Left lung (tissue), 10 donors: Measurements from ENCODE around the gene TAGLN. TPM values are rescaled to one million over a fixed set of nuclear protein-coding genes. Genes with fewer than 3 reads are reported as not detected.
A peak's percentile ranks its signal among the peaks of the same experiment; 100 is the strongest.

ENCODE experiments used
- ATAC-seq: fragments of 200-7000 bp; cut with Tn5 transposase; one replicate; pipeline ENCODE4 v1.9.1; 2020; ENCODE audit warnings: moderate library complexity
- DNase-seq, 4 donors: peaks; one replicate each; pipeline ENCODE4 v3.0.0-alpha.2; 2013 to 2020
- H3K27ac ChIP-seq, 2 donors: fragments of 200-600 bp; sonication (generic) in 1 of 2; one replicate each; pipeline versions ENCODE4 v1.5.0 to v1.8.0; 2020 to 2021
- H3K27me3 ChIP-seq, 2 donors: fragments of 200-600 bp; sonication (generic) in 1 of 2; one replicate each; pipeline versions ENCODE4 v1.5.0 to v1.8.0; 2020 to 2021
- H3K36me3 ChIP-seq, 2 donors: fragments of 200-600 bp; sonication (generic) in 1 of 2; one replicate each; pipeline versions ENCODE4 v1.5.0 to v1.8.0; 2020 to 2021
- H3K4me1 ChIP-seq, 2 donors: fragments of 200-600 bp; one replicate each; pipeline ENCODE4 v1.8.0; 2021
- H3K4me3 ChIP-seq, 2 donors: fragments of 200-600 bp; sonication (generic) in 1 of 2; one replicate each; pipeline versions ENCODE4 v1.5.0 to v1.8.0; 2020 to 2021; ENCODE audit warnings: mild to moderate bottlenecking in 1 of 2
- H3K9me3 ChIP-seq, 2 donors: fragments of 200-600 bp; sonication (generic) in 1 of 2; one replicate each; pipeline versions ENCODE4 v1.5.0 to v1.8.0; 2020 to 2021
- CTCF ChIP-seq, 2 donors: fragments of 200-600 bp; sonication (generic) in 1 of 2; IDR thresholded peaks; one replicate each; pipeline versions ENCODE4 v1.5.0 to v1.8.0; 2021; ENCODE audit warnings: antibody characterized with exemption in 2 of 2
- intact Hi-C, 2 donors: fragments of 100-400 bp; cut with DNase I; formaldehyde crosslinking; loops; one replicate each; pipeline versions ENCODE4 v1.11.2 to v1.14.2; 2022
- polyA plus RNA-seq, 6 donors: library from polyadenylated mRNA; unstranded; fragments of 120-200 nt; gene quantifications; one replicate each; pipeline ENCODE4 v1.2.1, GENCODE V29; 2013; ENCODE audit not compliant: insufficient read length in 6 of 6
- total RNA-seq, 2 donors: library from RNA; stranded (reverse); fragmentation: NEBNext Ultra II Directional; extraction: Animal tissue kit (Norgen Biotek cat#: 25700); gene quantifications; one replicate each; pipeline ENCODE4 v1.2.1, GENCODE V29; 2021
- donor health status: DM: no; HTN: yes; CAD: no.
- donor health status: DM: no; HTN: no; CAD: no.

TAGLN gene
- total and polyA plus RNA-seq, 8 donors, result 104 to 763 (median 207) TPM

- ATAC-seq, result no peak
- Histone ChIP-seq H3K27ac (no peak overlapping the region), H3K9me3 (no peaks in the 10 kb centered on the region), H3K4me3 (no peak overlapping the region), H3K4me1 (peaks cover 0 to 21% of the 10 kb centered on the region in 2 donors), H3K27me3 (no peaks in the 10 kb centered on the region), H3K36me3 (peaks cover 0 to 80% of the 10 kb centered on the region in 2 donors)
- intact Hi-C loops, result no loop called here
- no peak for DNase-seq
- no peak for TF ChIP-seq CTCF (IDR thresholded peaks at IDR 0.05)
These were observed 41.7 kb upstream of the TAGLN start for GRCh38 chr11:117157507-117157906.

GRCh38 chr11:117159892-117160291, 39.3 kb upstream of the TAGLN start:
- ATAC-seq (no peak), DNase-seq (no peak)
- Histone ChIP-seq H3K9me3 (no peaks in the 10 kb centered on the region), H3K27ac (no peak overlapping the region), H3K4me1 (peaks cover 0 to 21% of the 10 kb centered on the region in 2 donors), H3K4me3 (no peak overlapping the region), H3K36me3 (peaks cover 0 to 80% of the 10 kb centered on the region in 2 donors), H3K27me3 (no peaks in the 10 kb centered on the region)
- TF ChIP-seq CTCF (IDR thresholded peaks at IDR 0.05), result no peak
- intact Hi-C loops, result no loop called here

DNA sequence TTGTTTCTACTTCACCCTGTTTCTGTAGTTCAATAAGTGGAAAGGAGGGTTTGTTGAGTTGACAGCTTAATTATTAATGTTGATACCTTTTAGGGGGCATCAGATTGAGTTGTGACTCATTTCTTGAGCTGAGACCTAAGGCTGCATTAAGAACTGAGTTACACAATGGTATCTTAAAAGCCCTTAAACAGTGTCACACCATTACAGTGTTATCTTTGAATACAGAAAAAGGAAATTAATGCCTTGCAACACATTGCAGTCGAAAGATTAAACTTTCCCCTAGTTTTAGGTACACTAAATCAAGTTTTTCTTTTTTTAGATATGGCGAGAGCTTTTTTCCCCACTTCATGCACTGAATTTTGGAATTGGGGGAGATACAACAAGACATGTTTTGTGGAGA, 38.3 kb upstream of the TAGLN start:
- DNase-seq (no peak), ATAC-seq (peak; percentile 74)
- Histone ChIP-seq H3K36me3 (peaks cover 0 to 80% of the 10 kb centered on the region in 2 donors), H3K27ac (peak overlapping the region in 1 of 2 donors; percentile 35), H3K9me3 (no peaks in the 10 kb centered on the region), H3K4me3 (no peak overlapping the region), H3K27me3 (no peaks in the 10 kb centered on the region), H3K4me1 (peaks cover 0 to 21% of the 10 kb centered on the region in 2 donors)
- TF ChIP-seq CTCF (IDR thresholded peaks at IDR 0.05), result no peak
- intact Hi-C loops, result no loop called here

GRCh38 chr11:117166491-117166890, 32.7 kb upstream of the TAGLN start:
- H3K36me3 ChIP-seq, result peaks cover 0 to 98% of the 10 kb centered on the region in 2 donors
- no peaks in the 10 kb centered on the region for H3K9me3 ChIP-seq
- no peak for DNase-seq

GRCh38 chr11:117169736-117170135, 29.4 kb upstream of the TAGLN start:
- TF ChIP-seq CTCF (IDR thresholded peaks at IDR 0.05), result no peak
- no peaks in the 10 kb centered on the region for H3K9me3 ChIP-seq
- H3K4me1 ChIP-seq, result peaks cover 3 to 11% of the 10 kb centered on the region in 2 donors
- H3K4me3 ChIP-seq, result no peak overlapping the region
- no peak for DNase-seq
- intact Hi-C loops, result no loop called here
- ATAC-seq, result no peak
- H3K27ac ChIP-seq, result no peak overlapping the region
- peaks cover 0 to 72% of the 10 kb centered on the region in 2 donors for H3K36me3 ChIP-seq
- H3K27me3 ChIP-seq, result no peaks in the 10 kb centered on the region

More at GRCh38 chr11:117166491-117166890, 32.7 kb upstream of the TAGLN start:
- no peaks in the 10 kb centered on the region for H3K27me3 ChIP-seq
- intact Hi-C loops, result no loop called here
- H3K4me1 ChIP-seq, result no peaks in the 10 kb centered on the region
- ATAC-seq, result no peak
- no peak for TF ChIP-seq CTCF (IDR thresholded peaks at IDR 0.05)
- no peak overlapping the region for H3K27ac ChIP-seq
- H3K4me3 ChIP-seq, result no peak overlapping the region
